ENCODE data around the gene PPP2R2B. TPM values are rescaled to one million over a fixed set of nuclear protein-coding genes. Genes with fewer than 3 reads are reported as not detected.

The PPP2R2B gene
- total RNA-seq, 1 donor from 2014 or later = 1.2 TPM

- ATAC-seq (no peak), DNase-seq (no peak)
- no peaks in the 10 kb centered on the region for H3K27me3 ChIP-seq
- TF ChIP-seq, protein P1, sequence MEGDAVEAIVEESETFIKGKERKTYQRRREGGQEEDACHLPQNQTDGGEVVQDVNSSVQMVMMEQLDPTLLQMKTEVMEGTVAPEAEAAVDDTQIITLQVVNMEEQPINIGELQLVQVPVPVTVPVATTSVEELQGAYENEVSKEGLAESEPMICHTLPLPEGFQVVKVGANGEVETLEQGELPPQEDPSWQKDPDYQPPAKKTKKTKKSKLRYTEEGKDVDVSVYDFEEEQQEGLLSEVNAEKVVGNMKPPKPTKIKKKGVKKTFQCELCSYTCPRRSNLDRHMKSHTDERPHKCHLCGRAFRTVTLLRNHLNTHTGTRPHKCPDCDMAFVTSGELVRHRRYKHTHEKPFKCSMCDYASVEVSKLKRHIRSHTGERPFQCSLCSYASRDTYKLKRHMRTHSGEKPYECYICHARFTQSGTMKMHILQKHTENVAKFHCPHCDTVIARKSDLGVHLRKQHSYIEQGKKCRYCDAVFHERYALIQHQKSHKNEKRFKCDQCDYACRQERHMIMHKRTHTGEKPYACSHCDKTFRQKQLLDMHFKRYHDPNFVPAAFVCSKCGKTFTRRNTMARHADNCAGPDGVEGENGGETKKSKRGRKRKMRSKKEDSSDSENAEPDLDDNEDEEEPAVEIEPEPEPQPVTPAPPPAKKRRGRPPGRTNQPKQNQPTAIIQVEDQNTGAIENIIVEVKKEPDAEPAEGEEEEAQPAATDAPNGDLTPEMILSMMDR (IDR thresholded peaks at IDR 0.05) = no peak
- H3K4me3 ChIP-seq = no peak overlapping the region
- H3K4me1 ChIP-seq = no peaks in the 10 kb centered on the region
- no peaks in the 10 kb centered on the region for H3K9me3 ChIP-seq
- intact Hi-C loops (cut with DNase I) = no loop called here
- no peaks in the 10 kb centered on the region for H3K36me3 ChIP-seq
- H3K27ac ChIP-seq = no peak overlapping the region
Observed at GRCh38 chr5:146917931-146918330, 39.4 kb upstream of the PPP2R2B start.

DNA sequence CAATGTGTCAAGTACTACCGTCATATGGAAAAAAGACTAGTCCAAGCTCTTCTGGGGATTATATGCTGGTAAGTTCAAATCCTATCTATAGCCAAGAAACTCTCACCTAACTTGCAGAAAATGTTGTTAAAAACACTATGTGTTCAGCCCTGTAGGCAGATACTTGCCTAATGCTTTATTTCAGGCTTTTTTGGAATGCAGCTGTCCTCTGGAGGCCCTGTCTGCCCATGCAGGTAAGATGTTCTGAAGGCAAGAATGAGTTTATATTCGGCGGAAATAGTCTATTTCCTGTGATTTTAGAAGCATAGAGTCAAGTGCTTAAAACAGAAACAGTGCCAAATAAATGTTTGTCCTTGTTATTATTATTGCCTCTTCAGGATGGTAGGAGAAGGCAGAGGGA is 34.3 kb upstream of the PPP2R2B start:
- intact Hi-C loops (cut with DNase I) = no loop called here
- ATAC-seq = no peak
- no peak overlapping the region for H3K4me3 ChIP-seq
- no peak overlapping the region for H3K27ac ChIP-seq
- H3K36me3 ChIP-seq = no peaks in the 10 kb centered on the region
- no peaks in the 10 kb centered on the region for H3K27me3 ChIP-seq
- no peaks in the 10 kb centered on the region for H3K9me3 ChIP-seq
- TF ChIP-seq, protein P1 (IDR thresholded peaks at IDR 0.05) = no peak
- DNase-seq = no peak
- H3K4me1 ChIP-seq = no peaks in the 10 kb centered on the region

- H3K9me3 ChIP-seq = no peaks in the 10 kb centered on the region
- intact Hi-C loops (cut with DNase I) = no loop called here
- H3K4me1 ChIP-seq = no peaks in the 10 kb centered on the region
- H3K4me3 ChIP-seq = no peak overlapping the region
- TF ChIP-seq, protein P1 (IDR thresholded peaks at IDR 0.05) = no peak
- no peak overlapping the region for H3K27ac ChIP-seq
- ATAC-seq (no peak), DNase-seq (no peak)
- no peaks in the 10 kb centered on the region for H3K27me3 ChIP-seq
- H3K36me3 ChIP-seq = no peaks in the 10 kb centered on the region
Observed at GRCh38 chr5:146910239-146910638, 31.7 kb upstream of the PPP2R2B start.

GRCh38 chr5:146909255-146910068 is 30.9 kb upstream of the PPP2R2B start:
- no peaks in the 10 kb centered on the region for H3K36me3 ChIP-seq
- H3K4me1 ChIP-seq = no peaks in the 10 kb centered on the region
- ATAC-seq (no peak), DNase-seq (no peak)
- no peak overlapping the region for H3K27ac ChIP-seq
- H3K9me3 ChIP-seq = no peaks in the 10 kb centered on the region
- intact Hi-C loops (cut with DNase I) = no loop called here
- H3K27me3 ChIP-seq = no peaks in the 10 kb centered on the region
- H3K4me3 ChIP-seq = no peak overlapping the region
- TF ChIP-seq, protein P1 (IDR thresholded peaks at IDR 0.05) = no peak

DNA sequence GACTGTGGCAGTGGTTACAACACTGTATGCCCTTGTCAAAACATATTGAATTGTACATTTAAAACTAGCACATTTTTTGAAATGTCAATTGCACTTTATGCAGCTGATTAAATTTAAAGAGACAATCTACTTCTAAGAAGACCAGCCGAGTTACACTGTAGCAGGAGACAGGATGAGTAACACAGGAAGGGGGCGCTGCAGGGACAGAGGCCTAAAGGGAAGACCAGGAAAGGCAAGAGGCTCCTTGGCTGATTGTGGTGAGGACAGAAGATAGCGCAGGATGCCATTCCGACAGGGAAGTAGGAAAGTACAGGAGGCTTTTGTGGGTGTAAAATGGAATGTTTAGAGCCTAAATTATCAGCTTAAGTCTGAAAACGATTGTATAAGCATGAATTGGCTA is 28.2 kb upstream of the PPP2R2B start:
- H3K4me1 ChIP-seq = no peaks in the 10 kb centered on the region
- TF ChIP-seq, protein P1 (IDR thresholded peaks at IDR 0.05) = no peak
- H3K27ac ChIP-seq = no peak overlapping the region
- no peak overlapping the region for H3K4me3 ChIP-seq
- DNase-seq (no peak), ATAC-seq (no peak)
- H3K9me3 ChIP-seq = no peaks in the 10 kb centered on the region
- intact Hi-C loops (cut with DNase I) = no loop called here
- H3K36me3 ChIP-seq = no peaks in the 10 kb centered on the region
- H3K27me3 ChIP-seq = no peaks in the 10 kb centered on the region

Data from upper lobe of right lung (tissue), 1 donor.